Airway epithelial cell (primary cell): ENCODE measurements around the gene INSIG2. TPM values are rescaled to one million over a fixed set of nuclear protein-coding genes. Genes with fewer than 3 reads are reported as not detected.

ENCODE experiments used
- total RNA-seq: library from RNA; depleted of rRNA; stranded (reverse); fragments of >200 nt; gene quantifications from 2 replicates; pipeline ENCODE4 v1.2.3, GENCODE V29; 2015

Gene INSIG2
- 7.1 and 11.8 TPM in 2 replicates for total RNA-seq

GRCh38 chr2:118088051-118089024 lies at the start of gene INSIG2:
TSS of gene INSIG2 (plus strand) at chr2:118088471. CDS start at chr2:118096557, 8,086 bp downstream.

Other genes with a start within 250 kb of the INSIG2 start
- gene CCDC93, start 74.4 kb upstream of the INSIG2 start, total RNA-seq: 5.2 and 9.2 TPM in 2 replicates